Neural cell (in vitro differentiated cells): ENCODE results near the gene GPR21. TPM values are rescaled to one million over a fixed set of nuclear protein-coding genes. Genes with fewer than 3 reads are reported as not detected.

Source experiments
- H2AFZ ChIP-seq: fragments of 200-600, 300-800 bp; sonication (generic), shearing (Covaris generic); 2 replicates; pipeline ENCODE4 v1.6.0; 2014; ENCODE audit warnings: low read depth, mild to moderate bottlenecking, antibody characterized with exemption, low read length, moderate library complexity
- H3F3A ChIP-seq: fragments of 200-600 bp; shearing (Covaris generic); 2 replicates; pipeline ENCODE4 v1.6.1; 2016; ENCODE audit warnings: mild to moderate bottlenecking, moderate library complexity, mixed read lengths, antibody characterized with exemption, low read length; ENCODE audit not compliant: insufficient read depth, poor library complexity, severe bottlenecking
- H3K27ac ChIP-seq: fragments of 200-600, 300-800 bp; sonication (generic), shearing (Covaris generic); 2 replicates; pipeline ENCODE4 v1.5.1; 2014; ENCODE audit warnings: mild to moderate bottlenecking, low read length, moderate library complexity
- H3K27me3 ChIP-seq: fragments of 300-800, 200-600 bp; sonication (generic), shearing (Covaris generic); 2 replicates; pipeline ENCODE4 v1.6.0; 2014; ENCODE audit warnings: mild to moderate bottlenecking, low read depth, low read length, moderate library complexity; ENCODE audit not compliant: insufficient read depth
- H3K36me3 ChIP-seq: fragments of 300-800, 200-600 bp; sonication (generic), shearing (Covaris generic); 2 replicates; pipeline ENCODE4 v1.5.1; 2014; ENCODE audit warnings: mild to moderate bottlenecking, antibody characterized with exemption, low read length, moderate library complexity; ENCODE audit not compliant: insufficient read depth
- H3K4me2 ChIP-seq: fragments of 300-800, 200-600 bp; sonication (generic), shearing (Covaris generic); 2 replicates; pipeline ENCODE4 v1.6.0; 2014; ENCODE audit warnings: mild to moderate bottlenecking, low read length
- H3K4me3 ChIP-seq: fragments of 300-800, 200-600 bp; sonication (generic), shearing (Covaris generic); 2 replicates; pipeline ENCODE4 v1.5.1; 2014; ENCODE audit warnings: mild to moderate bottlenecking, low read length, moderate library complexity
- H3K79me2 ChIP-seq: fragments of 200-600 bp; shearing (Covaris generic); replicated peaks from 2 replicates; pipeline ENCODE4 v1.6.0; 2014; ENCODE audit warnings: mild to moderate bottlenecking, low read length, moderate library complexity; ENCODE audit not compliant: insufficient read depth
- H3K9ac ChIP-seq: fragments of 300-800, 200-600 bp; sonication (generic), shearing (Covaris generic); 2 replicates; pipeline ENCODE4 v1.6.1; 2016; ENCODE audit warnings: mild to moderate bottlenecking, low read length, mixed read lengths
- H3K9me2 ChIP-seq: fragments of 200-600 bp; shearing (Covaris generic); 2 replicates; pipeline ENCODE4 v1.6.1; 2016; ENCODE audit warnings: mild to moderate bottlenecking, low read length, mixed read lengths; ENCODE audit not compliant: insufficient read depth
- H3K9me3 ChIP-seq: fragments of 200-600, 300-800 bp; sonication (generic), shearing (Covaris generic); 2 replicates; pipeline ENCODE4 v1.6.1; 2016; ENCODE audit warnings: mild to moderate bottlenecking, mixed run types, low read length, moderate library complexity, mixed read lengths
- H4K20me1 ChIP-seq: fragments of 200-600 bp; shearing (Covaris generic); 2 replicates; pipeline ENCODE4 v1.6.1; 2016; ENCODE audit warnings: mild to moderate bottlenecking, mixed run types; ENCODE audit not compliant: insufficient read depth
- EP300 ChIP-seq: fragments of 450-650 bp; conservative IDR thresholded peaks from 2 replicates; pipeline ENCODE4 v1.6.1; 2014; ENCODE audit warnings: antibody characterized with exemption, mild to moderate bottlenecking, moderate library complexity; ENCODE audit not compliant: poor library complexity, severe bottlenecking
- EZH2 ChIP-seq: fragments of 200-600, 300-800 bp; shearing (Covaris generic), sonication (generic); IDR thresholded peaks from 2 replicates; pipeline ENCODE4 v1.6.1; 2014; ENCODE audit warnings: antibody characterized with exemption, low read length, borderline replicate concordance, mild to moderate bottlenecking; ENCODE audit not compliant: insufficient read depth, poor library complexity, severe bottlenecking
- MXI1 ChIP-seq: fragments of 450-650 bp; conservative IDR thresholded peaks from 2 replicates; pipeline ENCODE4 v1.6.1; 2014; ENCODE audit warnings: antibody characterized with exemption, mild to moderate bottlenecking; ENCODE audit not compliant: poor library complexity, severe bottlenecking
- POLR2AphosphoS5 ChIP-seq: IDR thresholded peaks from 2 replicates; pipeline ENCODE4 v1.6.1; 2012
- RAD21 ChIP-seq: fragments of 450-650 bp; conservative IDR thresholded peaks from 2 replicates; pipeline ENCODE4 v1.6.1; 2014; ENCODE audit warnings: antibody characterized with exemption, mild to moderate bottlenecking, moderate library complexity
- SMC3 ChIP-seq: fragments of 450-650 bp; conservative IDR thresholded peaks from 2 replicates; pipeline ENCODE4 v1.6.1; 2014; ENCODE audit warnings: antibody characterized with exemption, mild to moderate bottlenecking, moderate library complexity; ENCODE audit not compliant: poor library complexity
- TAF1 ChIP-seq: IDR thresholded peaks from 2 replicates; pipeline ENCODE4 v1.6.1; 2012; ENCODE audit warnings: low read depth
- polyA plus RNA-seq: library from polyadenylated mRNA; depleted of rRNA; stranded (reverse); fragments of >200 nt; gene quantifications from 2 replicates; pipeline ENCODE4 v1.2.3, GENCODE V29; 2014
- TF ChIP-seq, protein P1 (sequence below): fragments of 450-650 bp; IDR thresholded peaks from 2 replicates; pipeline ENCODE4 v1.5.1; 2014; ENCODE audit warnings: antibody characterized with exemption, mild to moderate bottlenecking, moderate library complexity; ENCODE audit not compliant: poor library complexity, severe bottlenecking
- TF ChIP-seq, protein P2 (sequence below): IDR thresholded peaks from 2 replicates; pipeline ENCODE4 v1.6.1; 2012; ENCODE audit warnings: borderline replicate concordance

Gene GPR21
- polyA plus RNA-seq, 1 donor from 2014 or later, result 2.2 TPM

DNA sequence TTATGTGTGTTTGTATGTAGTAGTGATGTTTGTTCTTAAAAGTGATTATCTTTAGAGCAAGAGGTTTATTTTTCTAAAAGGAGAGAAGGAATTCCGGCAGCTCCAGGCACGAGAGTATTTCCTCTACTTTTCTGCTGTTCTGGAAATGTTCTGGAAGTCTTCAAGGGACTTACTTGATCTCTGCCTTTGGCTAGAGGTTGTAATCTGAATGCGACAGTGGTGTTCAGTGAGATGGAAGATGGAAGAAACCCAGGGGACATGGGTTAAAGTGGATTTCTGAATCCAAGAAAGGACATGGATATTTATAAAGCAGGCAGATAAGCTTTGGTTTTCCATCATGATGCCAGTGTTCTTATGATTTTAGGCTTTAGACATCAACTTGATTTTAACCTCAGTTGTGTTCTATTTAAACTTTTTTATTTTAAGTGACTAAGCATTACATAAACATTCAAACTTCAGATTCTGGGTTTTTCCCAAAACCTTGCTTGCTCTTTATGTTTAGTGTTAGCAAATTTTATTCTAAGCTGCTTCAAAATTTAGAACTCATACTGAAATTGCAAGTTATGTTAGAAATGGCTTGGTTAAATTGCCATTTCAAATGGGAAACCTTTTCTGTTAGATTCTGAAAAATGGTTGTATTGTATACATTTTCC lies 3.6 kb downstream of the GPR21 start:
- peaks cover 8% of the 10 kb centered on the region for H3F3A ChIP-seq
- H3K4me3 ChIP-seq, result peak overlapping the region; percentile 68
- peak overlapping the region; percentile 10 for H3K4me2 ChIP-seq
- H3K9me3 ChIP-seq, result no peaks in the 10 kb centered on the region
- no peak overlapping the region for H3K9ac ChIP-seq
- peaks cover 53% of the 10 kb centered on the region for H3K79me2 ChIP-seq
- H3K36me3 ChIP-seq, result no peaks in the 10 kb centered on the region
- no peak overlapping the region for H3K27ac ChIP-seq
- H3K27me3 ChIP-seq, result no peaks in the 10 kb centered on the region
- no peak overlapping the region for H2AFZ ChIP-seq
- H4K20me1 ChIP-seq, result no peaks in the 10 kb centered on the region
- TF ChIP-seq POLR2AphosphoS5, result no peak
- TF ChIP-seq, protein P1, sequence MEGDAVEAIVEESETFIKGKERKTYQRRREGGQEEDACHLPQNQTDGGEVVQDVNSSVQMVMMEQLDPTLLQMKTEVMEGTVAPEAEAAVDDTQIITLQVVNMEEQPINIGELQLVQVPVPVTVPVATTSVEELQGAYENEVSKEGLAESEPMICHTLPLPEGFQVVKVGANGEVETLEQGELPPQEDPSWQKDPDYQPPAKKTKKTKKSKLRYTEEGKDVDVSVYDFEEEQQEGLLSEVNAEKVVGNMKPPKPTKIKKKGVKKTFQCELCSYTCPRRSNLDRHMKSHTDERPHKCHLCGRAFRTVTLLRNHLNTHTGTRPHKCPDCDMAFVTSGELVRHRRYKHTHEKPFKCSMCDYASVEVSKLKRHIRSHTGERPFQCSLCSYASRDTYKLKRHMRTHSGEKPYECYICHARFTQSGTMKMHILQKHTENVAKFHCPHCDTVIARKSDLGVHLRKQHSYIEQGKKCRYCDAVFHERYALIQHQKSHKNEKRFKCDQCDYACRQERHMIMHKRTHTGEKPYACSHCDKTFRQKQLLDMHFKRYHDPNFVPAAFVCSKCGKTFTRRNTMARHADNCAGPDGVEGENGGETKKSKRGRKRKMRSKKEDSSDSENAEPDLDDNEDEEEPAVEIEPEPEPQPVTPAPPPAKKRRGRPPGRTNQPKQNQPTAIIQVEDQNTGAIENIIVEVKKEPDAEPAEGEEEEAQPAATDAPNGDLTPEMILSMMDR, result no peak
- TF ChIP-seq, protein P2, sequence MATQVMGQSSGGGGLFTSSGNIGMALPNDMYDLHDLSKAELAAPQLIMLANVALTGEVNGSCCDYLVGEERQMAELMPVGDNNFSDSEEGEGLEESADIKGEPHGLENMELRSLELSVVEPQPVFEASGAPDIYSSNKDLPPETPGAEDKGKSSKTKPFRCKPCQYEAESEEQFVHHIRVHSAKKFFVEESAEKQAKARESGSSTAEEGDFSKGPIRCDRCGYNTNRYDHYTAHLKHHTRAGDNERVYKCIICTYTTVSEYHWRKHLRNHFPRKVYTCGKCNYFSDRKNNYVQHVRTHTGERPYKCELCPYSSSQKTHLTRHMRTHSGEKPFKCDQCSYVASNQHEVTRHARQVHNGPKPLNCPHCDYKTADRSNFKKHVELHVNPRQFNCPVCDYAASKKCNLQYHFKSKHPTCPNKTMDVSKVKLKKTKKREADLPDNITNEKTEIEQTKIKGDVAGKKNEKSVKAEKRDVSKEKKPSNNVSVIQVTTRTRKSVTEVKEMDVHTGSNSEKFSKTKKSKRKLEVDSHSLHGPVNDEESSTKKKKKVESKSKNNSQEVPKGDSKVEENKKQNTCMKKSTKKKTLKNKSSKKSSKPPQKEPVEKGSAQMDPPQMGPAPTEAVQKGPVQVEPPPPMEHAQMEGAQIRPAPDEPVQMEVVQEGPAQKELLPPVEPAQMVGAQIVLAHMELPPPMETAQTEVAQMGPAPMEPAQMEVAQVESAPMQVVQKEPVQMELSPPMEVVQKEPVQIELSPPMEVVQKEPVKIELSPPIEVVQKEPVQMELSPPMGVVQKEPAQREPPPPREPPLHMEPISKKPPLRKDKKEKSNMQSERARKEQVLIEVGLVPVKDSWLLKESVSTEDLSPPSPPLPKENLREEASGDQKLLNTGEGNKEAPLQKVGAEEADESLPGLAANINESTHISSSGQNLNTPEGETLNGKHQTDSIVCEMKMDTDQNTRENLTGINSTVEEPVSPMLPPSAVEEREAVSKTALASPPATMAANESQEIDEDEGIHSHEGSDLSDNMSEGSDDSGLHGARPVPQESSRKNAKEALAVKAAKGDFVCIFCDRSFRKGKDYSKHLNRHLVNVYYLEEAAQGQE, result no peak
- TF ChIP-seq RAD21, result no peak
- TF ChIP-seq TAF1, result no peak
- no peak for TF ChIP-seq MXI1
- TF ChIP-seq EP300, result no peak
- TF ChIP-seq SMC3, result no peak
- no peak for TF ChIP-seq EZH2
- H3K9me2 ChIP-seq, result no peaks in the 10 kb centered on the region

DNA sequence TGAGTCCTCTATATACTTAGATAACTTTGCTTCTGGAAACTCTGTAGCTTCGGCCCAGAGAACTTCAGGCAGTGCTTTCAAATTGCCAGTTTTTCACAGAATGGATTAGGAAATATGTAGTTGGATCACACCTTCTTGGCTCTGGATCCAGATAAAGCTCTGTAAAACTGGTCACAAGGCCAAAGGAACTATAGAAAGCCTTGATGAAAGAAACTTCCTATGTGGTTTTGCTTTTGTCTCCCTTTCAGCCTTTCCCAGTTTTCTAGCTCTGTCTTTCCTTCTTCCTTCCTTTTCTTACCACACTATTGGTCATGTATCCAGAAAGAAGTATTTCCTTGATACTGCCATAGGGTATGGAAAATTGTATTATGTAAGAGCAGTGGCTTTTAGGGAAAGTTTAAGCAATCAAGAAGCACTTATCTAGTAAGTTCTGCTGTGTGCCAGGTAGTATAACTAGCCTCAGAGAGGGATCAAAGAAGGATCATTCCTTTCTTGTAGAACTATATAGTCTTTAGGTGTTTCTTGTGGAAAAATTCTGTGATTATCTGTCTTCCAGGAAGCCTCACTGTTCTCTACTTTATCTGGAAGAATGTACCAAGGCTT lies 6.3 kb downstream of the GPR21 start:
- Histone ChIP-seq H3K9ac (no peak overlapping the region), H3K27ac (no peak overlapping the region), H3K9me3 (no peaks in the 10 kb centered on the region), H3K9me2 (no peaks in the 10 kb centered on the region), H3K27me3 (no peaks in the 10 kb centered on the region), H3K4me3 (no peak overlapping the region), H3K4me2 (no peak overlapping the region), H4K20me1 (no peaks in the 10 kb centered on the region), H2AFZ (no peak overlapping the region), H3F3A (no peaks in the 10 kb centered on the region), H3K79me2 (peaks cover 41% of the 10 kb centered on the region), H3K36me3 (no peaks in the 10 kb centered on the region)
- TF ChIP-seq, protein P1, result no peak
- TF ChIP-seq TAF1 (no peak), POLR2AphosphoS5 (no peak), EP300 (no peak), EZH2 (no peak), SMC3 (no peak), MXI1 (no peak), RAD21 (no peak)
- TF ChIP-seq, protein P2, result no peak
